ENCODE data around the gene APOD.

GRCh38 chr3:195548501-195548900 is 35.2 kb downstream of the APOD start:
- TF ChIP-seq ISL1 (CRISPR knock-in tag; IDR thresholded peaks at IDR 0.05) (no peak), ZFP30 (CRISPR knock-in tag; IDR thresholded peaks at IDR 0.05) (no peak), ESRRG (CRISPR knock-in tag; IDR thresholded peaks at IDR 0.05) (no peak), ZNF565 (CRISPR knock-in tag; conservative IDR thresholded peaks at IDR 0.05; ENCODE audit: low read depth) (no peak), PATZ1 (CRISPR knock-in tag; IDR thresholded peaks at IDR 0.05; ENCODE audit: borderline replicate concordance) (no peak), OSR1 (CRISPR knock-in tag; IDR thresholded peaks at IDR 0.05) (no peak), CSRNP3 (CRISPR knock-in tag; IDR thresholded peaks at IDR 0.05) (no peak), ARNTL (CRISPR knock-in tag; IDR thresholded peaks at IDR 0.05; ENCODE audit: borderline replicate concordance, low read depth) (no peak), TOX (CRISPR knock-in tag; IDR thresholded peaks at IDR 0.05; ENCODE audit: borderline replicate concordance) (no peak), ZFP3 (CRISPR knock-in tag; IDR thresholded peaks at IDR 0.05) (no peak), RARB (CRISPR knock-in tag; IDR thresholded peaks at IDR 0.05) (no peak)
